ENCODE measurements around the gene CORO1C.

CORO1C gene

GRCh38 chr12:108630481-108631207, 100.7 kb downstream of the CORO1C start:
- no peak for DNase-seq (ENCODE audit: low read depth)
- peak overlapping the region; percentile 74 for H3K4me3 ChIP-seq (ENCODE audit: low read depth, low read length)
- TF ChIP-seq, protein P1, sequence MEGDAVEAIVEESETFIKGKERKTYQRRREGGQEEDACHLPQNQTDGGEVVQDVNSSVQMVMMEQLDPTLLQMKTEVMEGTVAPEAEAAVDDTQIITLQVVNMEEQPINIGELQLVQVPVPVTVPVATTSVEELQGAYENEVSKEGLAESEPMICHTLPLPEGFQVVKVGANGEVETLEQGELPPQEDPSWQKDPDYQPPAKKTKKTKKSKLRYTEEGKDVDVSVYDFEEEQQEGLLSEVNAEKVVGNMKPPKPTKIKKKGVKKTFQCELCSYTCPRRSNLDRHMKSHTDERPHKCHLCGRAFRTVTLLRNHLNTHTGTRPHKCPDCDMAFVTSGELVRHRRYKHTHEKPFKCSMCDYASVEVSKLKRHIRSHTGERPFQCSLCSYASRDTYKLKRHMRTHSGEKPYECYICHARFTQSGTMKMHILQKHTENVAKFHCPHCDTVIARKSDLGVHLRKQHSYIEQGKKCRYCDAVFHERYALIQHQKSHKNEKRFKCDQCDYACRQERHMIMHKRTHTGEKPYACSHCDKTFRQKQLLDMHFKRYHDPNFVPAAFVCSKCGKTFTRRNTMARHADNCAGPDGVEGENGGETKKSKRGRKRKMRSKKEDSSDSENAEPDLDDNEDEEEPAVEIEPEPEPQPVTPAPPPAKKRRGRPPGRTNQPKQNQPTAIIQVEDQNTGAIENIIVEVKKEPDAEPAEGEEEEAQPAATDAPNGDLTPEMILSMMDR (IDR thresholded peaks at IDR 0.05; ENCODE audit: insufficient read depth, low read depth, low read length, missing control alignments): no peak

- H3K4me3 ChIP-seq (ENCODE audit: low read depth, low read length): peak overlapping the region; percentile 74
- no peak for DNase-seq (ENCODE audit: low read depth)
- TF ChIP-seq, protein P1 (IDR thresholded peaks at IDR 0.05; ENCODE audit: insufficient read depth, low read depth, low read length, missing control alignments): no peak
Measured at GRCh38 chr12:108629824-108630476, 101.4 kb downstream of the CORO1C start.

GRCh38 chr12:108629151-108629550, 102.2 kb downstream of the CORO1C start:
- TF ChIP-seq, protein P1 (IDR thresholded peaks at IDR 0.05; ENCODE audit: insufficient read depth, low read depth, low read length, missing control alignments): no peak
- no peak for DNase-seq (ENCODE audit: low read depth)
- peak overlapping the region; percentile 74 for H3K4me3 ChIP-seq (ENCODE audit: low read depth, low read length)

- no peak overlapping the region for H3K4me3 ChIP-seq (ENCODE audit: low read depth, low read length)
- no peak for DNase-seq (ENCODE audit: low read depth)
- TF ChIP-seq, protein P1 (IDR thresholded peaks at IDR 0.05; ENCODE audit: insufficient read depth, low read depth, low read length, missing control alignments): no peak
Measured at GRCh38 chr12:108627134-108627920, 104.0 kb downstream of the CORO1C start.

GRCh38 chr12:108625228-108625627, 106.1 kb downstream of the CORO1C start:
- TF ChIP-seq, protein P1 (IDR thresholded peaks at IDR 0.05; ENCODE audit: insufficient read depth, low read depth, low read length, missing control alignments): no peak
- H3K4me3 ChIP-seq (ENCODE audit: low read depth, low read length): no peak overlapping the region
- no peak for DNase-seq (ENCODE audit: low read depth)

DNA sequence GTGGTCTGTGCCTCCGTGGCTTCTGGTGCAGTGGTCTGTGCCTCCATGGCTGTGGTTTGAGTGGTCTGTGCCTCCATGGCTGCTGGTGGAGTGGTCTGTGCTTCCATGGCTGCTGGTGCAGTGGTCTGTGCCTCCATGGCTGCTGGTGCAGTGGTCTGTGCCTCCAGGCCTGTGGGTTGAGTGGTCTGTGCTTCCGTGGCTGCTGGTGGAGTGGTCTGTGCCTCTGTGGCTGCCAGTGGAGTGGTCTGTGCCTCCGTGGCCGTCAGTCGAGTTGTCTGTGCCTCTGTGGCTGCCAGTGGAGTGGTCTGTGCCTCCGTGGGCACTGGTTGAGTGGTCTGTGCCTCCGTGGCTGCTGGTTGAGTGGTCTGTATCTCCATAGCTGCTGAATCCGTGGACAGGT, 107.7 kb downstream of the CORO1C start:
- no peak overlapping the region for H3K4me3 ChIP-seq (ENCODE audit: low read depth, low read length)
- TF ChIP-seq, protein P1 (IDR thresholded peaks at IDR 0.05; ENCODE audit: insufficient read depth, low read depth, low read length, missing control alignments): no peak
- DNase-seq (ENCODE audit: low read depth): no peak

Data from GM12865 (cell line).